Astrocyte (in vitro differentiated cells and primary cell): ENCODE results near the gene CSPG5. TPM values are rescaled to one million over a fixed set of nuclear protein-coding genes. Genes with fewer than 3 reads are reported as not detected.
A peak's percentile ranks its signal among the peaks of the same experiment; 100 is the strongest.

ENCODE experiments used
- DNase-seq: peaks from one replicate; pipeline ENCODE4 v3.0.0-alpha.2; 2010; ENCODE audit warnings: low read depth
- FAIRE-seq: peaks from 2 replicates; lab custom pipeline; 2011; peaks lifted over from hg19 to GRCh38; lab: Jason Lieb, UNC
- H2AFZ ChIP-seq: 2 replicates; pipeline ENCODE4 v1.6.0; 2012; ENCODE audit warnings: low read depth, low read length, inconsistent platforms
- H3K27ac ChIP-seq: 2 replicates; pipeline ENCODE4 v1.5.1; 2011; ENCODE audit warnings: low read depth, low read length, inconsistent platforms
- H3K27me3 ChIP-seq: 2 replicates; pipeline ENCODE4 v1.6.0; 2011; ENCODE audit warnings: low read length, inconsistent platforms; ENCODE audit not compliant: insufficient read depth
- H3K36me3 ChIP-seq: 2 replicates; pipeline ENCODE4 v1.5.1; 2011; ENCODE audit warnings: low read length, inconsistent platforms; ENCODE audit not compliant: insufficient read depth
- H3K4me1 ChIP-seq: 2 replicates; pipeline ENCODE4 v1.5.1; 2011; ENCODE audit warnings: low read length, inconsistent platforms; ENCODE audit not compliant: insufficient read depth
- H3K4me2 ChIP-seq: 2 replicates; pipeline ENCODE4 v1.6.0; 2012; ENCODE audit warnings: low read length, inconsistent platforms
- H3K4me3 ChIP-seq: 2 replicates; pipeline ENCODE4 v1.5.1; 2011; ENCODE audit warnings: low read depth, mild to moderate bottlenecking, low read length, inconsistent platforms; ENCODE audit not compliant: insufficient read depth
- H3K79me2 ChIP-seq: 2 replicates; pipeline ENCODE4 v1.6.0; 2012; ENCODE audit warnings: mild to moderate bottlenecking, low read length, inconsistent platforms; ENCODE audit not compliant: insufficient read depth
- H3K9ac ChIP-seq: 2 replicates; pipeline ENCODE4 v1.6.0; 2012; ENCODE audit warnings: mild to moderate bottlenecking, low read length, inconsistent platforms
- H3K9me3 ChIP-seq: 2 replicates; pipeline ENCODE4 v1.5.1; 2012; ENCODE audit warnings: low read depth, mild to moderate bottlenecking, low read length, inconsistent platforms; ENCODE audit not compliant: insufficient read depth
- H4K20me1 ChIP-seq: 2 replicates; pipeline ENCODE4 v1.6.0; 2012; ENCODE audit warnings: low read length, inconsistent platforms; ENCODE audit not compliant: insufficient read depth
- H3K27ac Mint-ChIP-seq: one replicate; pipeline ENCODE4 v1.8.0; 2021; ENCODE audit warnings: mild to moderate bottlenecking, mixed read lengths; ENCODE audit not compliant: unreplicated experiment
- H3K27me3 Mint-ChIP-seq: one replicate; pipeline ENCODE4 v1.8.0; 2021; ENCODE audit warnings: low read depth, mixed read lengths; ENCODE audit not compliant: unreplicated experiment
- H3K36me3 Mint-ChIP-seq: one replicate; pipeline ENCODE4 v1.8.0; 2021; ENCODE audit warnings: low read depth, mixed read lengths; ENCODE audit not compliant: unreplicated experiment
- H3K4me1 Mint-ChIP-seq: one replicate; pipeline ENCODE4 v1.8.0; 2021; ENCODE audit warnings: low read depth, mixed read lengths; ENCODE audit not compliant: unreplicated experiment
- H3K4me3 Mint-ChIP-seq: one replicate; pipeline ENCODE4 v1.8.0; 2021; ENCODE audit warnings: mild to moderate bottlenecking, moderate library complexity, mixed read lengths; ENCODE audit not compliant: unreplicated experiment
- H3K9me3 Mint-ChIP-seq: one replicate; pipeline ENCODE4 v1.8.0; 2021; ENCODE audit warnings: mild to moderate bottlenecking, mixed read lengths; ENCODE audit not compliant: unreplicated experiment
- EZH2 ChIP-seq: IDR thresholded peaks from 2 replicates; pipeline ENCODE4 v1.6.1; 2012; ENCODE audit warnings: mild to moderate bottlenecking, low read length, inconsistent platforms; ENCODE audit not compliant: insufficient read depth
- total RNA-seq: library from RNA; stranded (reverse); gene quantifications from 2 replicates; pipeline ENCODE4 v1.2.1, GENCODE V29; 2021
- TF ChIP-seq, protein P1 (sequence below): IDR thresholded peaks from 2 replicates; pipeline ENCODE4 v1.5.1; 2011; ENCODE audit warnings: low read depth, mild to moderate bottlenecking, inconsistent platforms, low read length, moderate library complexity; ENCODE audit not compliant: insufficient read depth

CSPG5 gene
- total RNA-seq, 1 donor from 2014 or later, result 1.2 TPM

DNA sequence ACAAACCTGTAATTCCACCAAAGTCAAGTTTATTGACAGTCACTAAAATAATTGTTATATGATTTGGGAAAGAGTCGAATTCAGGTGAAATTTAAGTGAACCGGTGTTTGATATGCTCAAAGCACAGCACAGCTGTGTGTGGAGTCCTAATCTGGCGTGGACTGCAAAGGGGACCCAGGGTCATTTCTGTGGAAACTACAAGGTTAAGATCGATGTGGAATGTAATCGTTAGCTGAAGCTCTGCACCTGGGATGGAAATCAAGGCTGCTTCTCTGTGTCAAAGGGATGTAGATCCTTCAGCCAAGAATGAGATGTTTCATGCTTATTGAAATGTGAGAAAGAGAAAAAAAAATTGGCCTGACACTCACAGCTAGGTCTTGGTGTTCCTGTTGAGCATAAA lies 63.6 kb downstream of the CSPG5 start:
- no peak overlapping the region for H3K27ac ChIP-seq
- no peaks in the 10 kb centered on the region for H4K20me1 ChIP-seq
- H3K4me1 ChIP-seq, result peaks cover 7% of the 10 kb centered on the region
- H3K9me3 Mint-ChIP-seq, result no peaks in the 10 kb centered on the region
- H3K36me3 Mint-ChIP-seq, result peaks cover 4% of the 10 kb centered on the region
- no peak for DNase-seq
- peak overlapping the region; percentile 75 for H3K4me3 Mint-ChIP-seq
- no peaks in the 10 kb centered on the region for H3K9me3 ChIP-seq
- no peak overlapping the region for H3K27ac Mint-ChIP-seq
- H3K27me3 ChIP-seq, result no peaks in the 10 kb centered on the region
- H3K79me2 ChIP-seq, result peaks cover 31% of the 10 kb centered on the region
- no peak overlapping the region for H3K9ac ChIP-seq
- no peak overlapping the region for H2AFZ ChIP-seq
- H3K27me3 Mint-ChIP-seq, result peaks cover 2% of the 10 kb centered on the region
- H3K4me1 Mint-ChIP-seq, result peaks cover 8% of the 10 kb centered on the region
- no peak overlapping the region for H3K4me2 ChIP-seq
- H3K4me3 ChIP-seq, result no peak overlapping the region
- H3K36me3 ChIP-seq, result peaks cover 9% of the 10 kb centered on the region
- TF ChIP-seq, protein P1, sequence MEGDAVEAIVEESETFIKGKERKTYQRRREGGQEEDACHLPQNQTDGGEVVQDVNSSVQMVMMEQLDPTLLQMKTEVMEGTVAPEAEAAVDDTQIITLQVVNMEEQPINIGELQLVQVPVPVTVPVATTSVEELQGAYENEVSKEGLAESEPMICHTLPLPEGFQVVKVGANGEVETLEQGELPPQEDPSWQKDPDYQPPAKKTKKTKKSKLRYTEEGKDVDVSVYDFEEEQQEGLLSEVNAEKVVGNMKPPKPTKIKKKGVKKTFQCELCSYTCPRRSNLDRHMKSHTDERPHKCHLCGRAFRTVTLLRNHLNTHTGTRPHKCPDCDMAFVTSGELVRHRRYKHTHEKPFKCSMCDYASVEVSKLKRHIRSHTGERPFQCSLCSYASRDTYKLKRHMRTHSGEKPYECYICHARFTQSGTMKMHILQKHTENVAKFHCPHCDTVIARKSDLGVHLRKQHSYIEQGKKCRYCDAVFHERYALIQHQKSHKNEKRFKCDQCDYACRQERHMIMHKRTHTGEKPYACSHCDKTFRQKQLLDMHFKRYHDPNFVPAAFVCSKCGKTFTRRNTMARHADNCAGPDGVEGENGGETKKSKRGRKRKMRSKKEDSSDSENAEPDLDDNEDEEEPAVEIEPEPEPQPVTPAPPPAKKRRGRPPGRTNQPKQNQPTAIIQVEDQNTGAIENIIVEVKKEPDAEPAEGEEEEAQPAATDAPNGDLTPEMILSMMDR, result no peak
- no peak for TF ChIP-seq EZH2
- FAIRE-seq, result no peak

DNA sequence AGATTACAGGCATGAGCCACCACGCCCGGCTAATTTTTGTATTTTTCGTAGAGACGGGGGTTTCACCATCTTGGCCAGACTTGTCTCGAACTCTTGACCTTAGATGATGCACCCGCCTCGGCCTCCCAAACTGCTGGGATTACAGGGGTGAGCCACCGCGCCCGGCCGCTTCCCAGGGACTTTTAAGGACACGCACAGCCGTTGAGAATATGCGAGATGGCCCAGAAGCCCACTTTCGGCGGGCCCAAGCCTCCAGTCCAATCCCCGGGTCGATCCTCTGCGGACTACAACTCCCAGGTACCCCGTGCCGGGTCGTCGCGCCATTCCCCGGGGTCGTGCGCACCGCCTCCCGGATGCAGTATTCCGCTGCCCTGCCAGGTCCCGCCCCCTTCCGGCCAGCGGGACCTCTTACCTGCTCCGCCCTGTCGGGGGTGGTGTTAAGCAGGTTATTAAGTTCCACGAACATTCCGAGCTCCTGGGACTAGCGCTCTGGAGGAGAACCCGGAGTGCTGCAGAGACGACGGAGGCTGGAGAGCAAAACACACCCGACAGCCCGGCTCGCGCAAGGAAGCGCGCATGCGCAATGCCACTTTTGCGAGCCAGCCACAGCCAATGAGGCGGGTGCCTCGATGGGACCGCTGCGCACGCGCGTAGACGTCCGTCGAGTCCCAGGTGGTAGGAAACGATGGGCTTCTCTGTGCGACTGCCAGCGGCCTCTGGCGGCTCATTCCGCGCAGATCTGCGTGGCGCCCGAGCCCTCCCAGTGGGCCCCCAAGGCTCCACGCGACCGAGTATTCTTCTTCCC lies 65.3 kb downstream of the CSPG5 start, which contains the start of gene ELP6:
TSS of gene ELP6 (minus strand) at position 588 of the 805 bp plus-strand sequence. CDS start at position 466, 122 bp downstream.
- FAIRE-seq (no peak), DNase-seq (peak; percentile 86)
- peak within 1 kb of the TSS; percentile 85 for H3K4me3 ChIP-seq
- H3K27ac ChIP-seq, result peak within 1 kb of the TSS; percentile 96
- H3K4me3 Mint-ChIP-seq, result peak within 1 kb of the TSS; percentile 98
- peak within 1 kb of the TSS; percentile 88 for H3K4me2 ChIP-seq
- peaks cover 7% of the 10 kb centered on the region for H3K4me1 ChIP-seq
- no peaks in the 10 kb centered on the region for H4K20me1 ChIP-seq
- H3K9ac ChIP-seq, result peak within 1 kb of the TSS; percentile 91
- H3K36me3 ChIP-seq, result peaks cover 13% of the 10 kb centered on the region
- H3K27me3 ChIP-seq, result no peaks in the 10 kb centered on the region
- no peaks in the 10 kb centered on the region for H3K9me3 ChIP-seq
- H3K27ac Mint-ChIP-seq, result peak within 1 kb of the TSS; percentile 92
- peak within 1 kb of the TSS; percentile 97 for H2AFZ ChIP-seq
- peaks cover 2% of the 10 kb centered on the region for H3K27me3 Mint-ChIP-seq
- H3K79me2 ChIP-seq, result peaks cover 39% of the 10 kb centered on the region
- no peaks in the 10 kb centered on the region for H3K9me3 Mint-ChIP-seq
- peaks cover 4% of the 10 kb centered on the region for H3K36me3 Mint-ChIP-seq
- TF ChIP-seq, protein P1, result peak; percentile 16
- no peak for TF ChIP-seq EZH2
- peaks cover 8% of the 10 kb centered on the region for H3K4me1 Mint-ChIP-seq
